GM20431 (cell line): Measurements from ENCODE around the gene PPP1R3E.

ENCODE experiments used
- in situ Hi-C: fragments of 300-500 bp; cut with MseI, MboI; formaldehyde crosslinking; loops from one replicate; pipeline ENCODE4 v1.15.0; 2020; ENCODE audit warnings: low sequenced_read_pairs; ENCODE audit not compliant: unreplicated experiment

The PPP1R3E gene

GRCh38 chr14:23323838-23324454 lies 21.3 kb upstream of the PPP1R3E start:
- in situ Hi-C loops = no loop called here

GRCh38 chr14:23322568-23323517 lies 20.2 kb upstream of the PPP1R3E start:
- in situ Hi-C loops = no loop called here

GRCh38 chr14:23321572-23322547 lies 19.2 kb upstream of the PPP1R3E start:
- in situ Hi-C loops = no loop called here

GRCh38 chr14:23320584-23321571 lies 18.2 kb upstream of the PPP1R3E start, which contains the start of gene PABPN1:
PABPN1 (plus strand) TSS chr14:23321457; CDS start chr14:23321470, 13 bp downstream.
- in situ Hi-C loops = no loop called here

- in situ Hi-C loops = no loop called here
Observed at GRCh38 chr14:23319746-23320583, 17.3 kb upstream of the PPP1R3E start.

GRCh38 chr14:23316300-23316699 lies 13.6 kb upstream of the PPP1R3E start:
- in situ Hi-C loops = no loop called here

GRCh38 chr14:23310546-23310945 lies 7.9 kb upstream of the PPP1R3E start:
- in situ Hi-C loops = no loop called here

GRCh38 chr14:23308721-23309445 lies 6.2 kb upstream of the PPP1R3E start:
- in situ Hi-C loops = no loop called here

- in situ Hi-C loops = no loop called here
Observed at GRCh38 chr14:23307687-23308644, 5.3 kb upstream of the PPP1R3E start.

- in situ Hi-C loops = no loop called here
Observed at GRCh38 chr14:23307146-23307530, 4.5 kb upstream of the PPP1R3E start.

- in situ Hi-C loops = no loop called here
Observed at GRCh38 chr14:23306412-23307145, 3.9 kb upstream of the PPP1R3E start, which contains the start of gene BCL2L2. BCL2L2 (plus strand) TSS chr14:23306833; CDS start chr14:23307768, 935 bp downstream.

GRCh38 chr14:23301969-23302289 lies 730 bp downstream of the PPP1R3E start:
- in situ Hi-C loops = no loop called here

- in situ Hi-C loops = no loop called here
Observed at GRCh38 chr14:23301288-23301968, 1.2 kb downstream of the PPP1R3E start.

- in situ Hi-C loops = no loop called here
Observed at GRCh38 chr14:23300687-23301223, 1.9 kb downstream of the PPP1R3E start.
